Osteoblast (primary cell): ENCODE measurements around the gene RIC1. TPM values are rescaled to one million over a fixed set of nuclear protein-coding genes. Genes with fewer than 3 reads are reported as not detected.

Experiments used
- DNase-seq: peaks from one replicate; pipeline ENCODE4 v3.0.0; 2011; ENCODE audit warnings: low spot score, mixed read lengths; ENCODE audit not compliant: insufficient read length; ENCODE audit errors: missing footprints
- H2AFZ ChIP-seq: 2 replicates; pipeline ENCODE4 v1.6.0; 2011; ENCODE audit warnings: mild to moderate bottlenecking, low read length
- H3K27ac ChIP-seq: 2 replicates; pipeline ENCODE4 v1.5.1; 2011; ENCODE audit warnings: mild to moderate bottlenecking, low read depth, low read length, moderate library complexity
- H3K27me3 ChIP-seq: 2 replicates; pipeline ENCODE4 v1.6.0; 2012; ENCODE audit warnings: mild to moderate bottlenecking, control low read depth, inconsistent platforms, low read length, moderate library complexity; ENCODE audit not compliant: insufficient read depth
- H3K36me3 ChIP-seq: 2 replicates; pipeline ENCODE4 v1.5.1; 2011; ENCODE audit warnings: mild to moderate bottlenecking, low read length, control low read depth, moderate library complexity; ENCODE audit not compliant: insufficient read depth
- H3K4me1 ChIP-seq: 2 replicates; pipeline ENCODE4 v1.5.1; 2011; ENCODE audit warnings: mild to moderate bottlenecking, low read length, control low read depth, moderate library complexity; ENCODE audit not compliant: insufficient read depth
- H3K4me2 ChIP-seq: 2 replicates; pipeline ENCODE4 v1.6.0; 2011; ENCODE audit warnings: mild to moderate bottlenecking, low read length; ENCODE audit not compliant: insufficient read depth
- H3K4me3 ChIP-seq: fragments of 200-600 bp; sonication (generic); 3 replicates; pipeline ENCODE4 v1.5.1; 2012; ENCODE audit warnings: mild to moderate bottlenecking, low read length, inconsistent platforms; ENCODE audit not compliant: insufficient read depth
- H3K79me2 ChIP-seq: 2 replicates; pipeline ENCODE4 v1.6.0; 2012; ENCODE audit warnings: mild to moderate bottlenecking, low read length, control low read depth, inconsistent platforms; ENCODE audit not compliant: insufficient read depth
- H3K9me3 ChIP-seq: 2 replicates; pipeline ENCODE4 v1.5.1; 2011; ENCODE audit warnings: low read depth, low read length, control low read depth
- H4K20me1 ChIP-seq: 2 replicates; pipeline ENCODE4 v1.6.0; 2012; ENCODE audit warnings: mild to moderate bottlenecking, low read length, control low read depth; ENCODE audit not compliant: insufficient read depth
- total RNA-seq: library from RNA; depleted of rRNA; stranded (reverse); fragments of >200 nt; gene quantifications from 2 replicates; pipeline ENCODE4 v1.2.3, GENCODE V29; 2012
- TF ChIP-seq, protein P1 (sequence below): IDR thresholded peaks from 2 replicates; pipeline ENCODE4 v1.5.1; 2011; ENCODE audit warnings: mild to moderate bottlenecking, low read depth, low read length, moderate library complexity; ENCODE audit errors: extremely low read depth

Gene RIC1
- total RNA-seq, 1 donor, result 51.4 TPM

DNA sequence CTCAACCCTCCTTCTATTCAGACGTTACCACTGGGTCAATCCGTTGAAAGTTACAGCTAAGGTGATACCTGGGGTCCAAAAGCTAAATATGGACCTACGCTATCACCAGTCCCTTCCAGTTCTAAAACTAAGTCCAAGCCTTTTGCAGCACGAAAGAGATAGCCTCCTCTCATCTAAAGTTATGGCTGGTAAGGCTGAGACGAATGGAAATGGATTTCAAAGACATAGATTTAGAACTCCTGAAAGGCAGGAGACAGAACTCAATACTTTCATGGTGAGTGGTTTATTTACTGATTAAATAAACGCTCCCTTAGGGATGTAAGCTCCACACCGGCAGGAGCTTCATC is 751 bp upstream of the RIC1 start:
- no peaks in the 10 kb centered on the region for H3K27me3 ChIP-seq
- H3K4me1 ChIP-seq, result peaks cover 38% of the 10 kb centered on the region
- H3K4me2 ChIP-seq, result peak overlapping the region; percentile 100
- peak overlapping the region; percentile 81 for H2AFZ ChIP-seq
- no peaks in the 10 kb centered on the region for H3K9me3 ChIP-seq
- H3K27ac ChIP-seq, result peak overlapping the region; percentile 70
- H4K20me1 ChIP-seq, result peaks cover 27% of the 10 kb centered on the region
- DNase-seq, result no peak
- TF ChIP-seq, protein P1, sequence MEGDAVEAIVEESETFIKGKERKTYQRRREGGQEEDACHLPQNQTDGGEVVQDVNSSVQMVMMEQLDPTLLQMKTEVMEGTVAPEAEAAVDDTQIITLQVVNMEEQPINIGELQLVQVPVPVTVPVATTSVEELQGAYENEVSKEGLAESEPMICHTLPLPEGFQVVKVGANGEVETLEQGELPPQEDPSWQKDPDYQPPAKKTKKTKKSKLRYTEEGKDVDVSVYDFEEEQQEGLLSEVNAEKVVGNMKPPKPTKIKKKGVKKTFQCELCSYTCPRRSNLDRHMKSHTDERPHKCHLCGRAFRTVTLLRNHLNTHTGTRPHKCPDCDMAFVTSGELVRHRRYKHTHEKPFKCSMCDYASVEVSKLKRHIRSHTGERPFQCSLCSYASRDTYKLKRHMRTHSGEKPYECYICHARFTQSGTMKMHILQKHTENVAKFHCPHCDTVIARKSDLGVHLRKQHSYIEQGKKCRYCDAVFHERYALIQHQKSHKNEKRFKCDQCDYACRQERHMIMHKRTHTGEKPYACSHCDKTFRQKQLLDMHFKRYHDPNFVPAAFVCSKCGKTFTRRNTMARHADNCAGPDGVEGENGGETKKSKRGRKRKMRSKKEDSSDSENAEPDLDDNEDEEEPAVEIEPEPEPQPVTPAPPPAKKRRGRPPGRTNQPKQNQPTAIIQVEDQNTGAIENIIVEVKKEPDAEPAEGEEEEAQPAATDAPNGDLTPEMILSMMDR, result no peak
- H3K4me3 ChIP-seq, result peak overlapping the region; percentile 95
- no peaks in the 10 kb centered on the region for H3K36me3 ChIP-seq
- peaks cover 72% of the 10 kb centered on the region for H3K79me2 ChIP-seq

DNA sequence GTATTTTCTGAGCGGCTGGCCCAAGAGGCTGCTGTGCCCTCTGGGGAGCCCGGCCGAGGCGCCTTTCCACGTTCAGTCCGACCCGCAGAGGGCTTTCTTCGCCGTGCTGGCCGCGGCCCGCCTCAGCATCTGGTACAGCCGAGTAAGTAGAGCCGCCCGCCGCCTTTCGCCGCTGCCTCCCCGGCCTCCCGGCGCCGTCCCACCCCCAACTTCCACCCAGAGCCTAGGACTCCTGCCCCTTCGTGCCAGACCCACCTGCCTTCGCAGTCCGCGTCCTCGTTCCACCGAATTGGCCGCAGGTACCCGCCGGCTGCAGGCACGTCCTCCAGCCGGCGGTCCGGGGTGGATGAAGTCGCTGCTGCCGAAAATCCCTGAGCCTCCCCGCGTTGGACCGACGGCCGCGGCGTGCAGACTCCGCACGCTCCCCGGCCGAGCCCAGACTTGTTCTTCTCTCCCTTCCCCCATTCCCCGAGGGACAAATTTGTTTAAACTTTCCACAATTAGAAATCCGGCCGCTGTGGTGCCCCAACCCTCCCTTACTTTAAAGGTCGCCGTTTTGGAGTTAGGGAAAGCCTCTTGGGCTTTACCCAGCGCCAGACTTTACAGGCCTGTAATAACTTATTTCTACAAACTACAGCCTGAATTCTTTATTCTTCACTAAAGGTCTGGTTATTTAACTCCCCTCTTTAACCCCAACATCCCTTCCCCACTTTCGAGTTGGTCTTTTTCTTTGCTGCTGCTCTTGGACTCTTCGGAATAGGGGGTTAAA is 589 bp downstream of the RIC1 start:
- Histone ChIP-seq H3K4me2 (peak overlapping the region; percentile 94), H3K27ac (peak overlapping the region; percentile 69), H3K36me3 (no peaks in the 10 kb centered on the region), H3K4me3 (peak overlapping the region; percentile 95), H3K27me3 (no peaks in the 10 kb centered on the region), H4K20me1 (peaks cover 35% of the 10 kb centered on the region), H3K4me1 (peaks cover 41% of the 10 kb centered on the region), H3K79me2 (peaks cover 74% of the 10 kb centered on the region), H2AFZ (peak overlapping the region; percentile 80), H3K9me3 (no peaks in the 10 kb centered on the region)
- TF ChIP-seq, protein P1, result no peak
- DNase-seq, result peak; percentile 85

- H3K4me2 ChIP-seq, result peak overlapping the region; percentile 94
- TF ChIP-seq, protein P1, result no peak
- H4K20me1 ChIP-seq, result peaks cover 41% of the 10 kb centered on the region
- peak overlapping the region; percentile 95 for H3K4me3 ChIP-seq
- H3K27ac ChIP-seq, result peak overlapping the region; percentile 69
- no peaks in the 10 kb centered on the region for H3K9me3 ChIP-seq
- H3K4me1 ChIP-seq, result peaks cover 41% of the 10 kb centered on the region
- DNase-seq, result peak; percentile 90
- no peaks in the 10 kb centered on the region for H3K27me3 ChIP-seq
- H3K79me2 ChIP-seq, result peaks cover 78% of the 10 kb centered on the region
- H3K36me3 ChIP-seq, result no peaks in the 10 kb centered on the region
- peak overlapping the region; percentile 80 for H2AFZ ChIP-seq
These were observed 1.2 kb downstream of the RIC1 start for GRCh38 chr9:5630081-5630507.

DNA sequence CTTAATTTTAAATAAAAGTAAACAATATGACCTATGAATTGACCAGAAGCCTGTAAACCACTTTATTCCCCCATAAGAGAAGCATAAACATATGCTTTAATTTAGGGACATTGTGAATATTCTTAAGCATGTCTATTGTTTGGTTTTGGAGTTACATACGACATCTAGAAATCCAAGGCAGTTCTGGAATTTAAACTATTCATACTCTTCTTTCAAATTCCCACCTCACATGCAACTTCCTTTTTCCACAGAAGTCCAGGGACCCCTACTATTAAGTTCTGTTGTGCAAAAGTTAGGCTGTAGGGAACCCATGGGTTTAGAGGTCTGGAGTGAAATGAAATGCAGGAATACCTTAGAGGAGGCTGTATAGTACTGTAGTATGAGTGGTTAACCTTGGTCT is 2.1 kb downstream of the RIC1 start:
- TF ChIP-seq, protein P1, result no peak
- peak; percentile 45 for DNase-seq
- no peak overlapping the region for H3K27ac ChIP-seq

More for the DNA sequence above, 2.1 kb downstream of the RIC1 start:
- Histone ChIP-seq H3K4me2 (peak overlapping the region; percentile 94), H3K9me3 (peaks cover 4% of the 10 kb centered on the region), H3K79me2 (peaks cover 79% of the 10 kb centered on the region), H2AFZ (no peak overlapping the region), H4K20me1 (peaks cover 46% of the 10 kb centered on the region), H3K27me3 (no peaks in the 10 kb centered on the region), H3K36me3 (no peaks in the 10 kb centered on the region), H3K4me3 (peak overlapping the region; percentile 95), H3K4me1 (peaks cover 41% of the 10 kb centered on the region)
